ENCODE measurements around the gene PTGFRN.

- TF ChIP-seq CTCF (IDR thresholded peaks at IDR 0.05), result no peak
- TF ChIP-seq POLR2A (IDR thresholded peaks at IDR 0.05), result no peak
Measured at GRCh38 chr1:116971965-116972673, 62.4 kb downstream of the PTGFRN start.
